NT2/D1 (cell line): ENCODE measurements around the gene POLR3K.

Experiments
- DNase-seq: peaks from one replicate; pipeline ENCODE4 v3.0.0-alpha.2; 2011; ENCODE audit warnings: low read depth, low spot score
- H3K27me3 ChIP-seq: 2 replicates; pipeline ENCODE4 v1.6.0; 2011; ENCODE audit warnings: mild to moderate bottlenecking; ENCODE audit not compliant: insufficient read length, insufficient read depth
- H3K36me3 ChIP-seq: 2 replicates; pipeline ENCODE4 v1.6.1; 2011; ENCODE audit warnings: mild to moderate bottlenecking, low read length, mixed read lengths; ENCODE audit not compliant: insufficient read depth, insufficient read length
- H3K4me1 ChIP-seq: 2 replicates; pipeline ENCODE4 v1.5.1; 2011; ENCODE audit not compliant: insufficient read depth, insufficient read length
- H3K4me3 ChIP-seq: 2 replicates; pipeline ENCODE4 v1.5.1; 2011; ENCODE audit warnings: low read depth; ENCODE audit not compliant: insufficient read length
- H3K9ac ChIP-seq: 2 replicates; pipeline ENCODE4 v1.6.0; 2011; ENCODE audit warnings: low read depth; ENCODE audit not compliant: insufficient read length
- H3K9me3 ChIP-seq: 2 replicates; pipeline ENCODE4 v1.5.1; 2011; ENCODE audit warnings: mild to moderate bottlenecking, low read length; ENCODE audit not compliant: insufficient read depth
- SUZ12 ChIP-seq: IDR thresholded peaks from 2 replicates; pipeline ENCODE4 v1.6.1; 2011; ENCODE audit not compliant: insufficient read length, insufficient read depth; ENCODE audit errors: extremely low read depth
- YY1 ChIP-seq: IDR thresholded peaks from 2 replicates; pipeline ENCODE4 v1.6.1; 2011; ENCODE audit not compliant: insufficient read length, insufficient read depth
- ZNF274 ChIP-seq: IDR thresholded peaks from 2 replicates; pipeline ENCODE4 v1.6.1; 2011; ENCODE audit warnings: mild to moderate bottlenecking, low read depth, low read length

The POLR3K gene

DNA sequence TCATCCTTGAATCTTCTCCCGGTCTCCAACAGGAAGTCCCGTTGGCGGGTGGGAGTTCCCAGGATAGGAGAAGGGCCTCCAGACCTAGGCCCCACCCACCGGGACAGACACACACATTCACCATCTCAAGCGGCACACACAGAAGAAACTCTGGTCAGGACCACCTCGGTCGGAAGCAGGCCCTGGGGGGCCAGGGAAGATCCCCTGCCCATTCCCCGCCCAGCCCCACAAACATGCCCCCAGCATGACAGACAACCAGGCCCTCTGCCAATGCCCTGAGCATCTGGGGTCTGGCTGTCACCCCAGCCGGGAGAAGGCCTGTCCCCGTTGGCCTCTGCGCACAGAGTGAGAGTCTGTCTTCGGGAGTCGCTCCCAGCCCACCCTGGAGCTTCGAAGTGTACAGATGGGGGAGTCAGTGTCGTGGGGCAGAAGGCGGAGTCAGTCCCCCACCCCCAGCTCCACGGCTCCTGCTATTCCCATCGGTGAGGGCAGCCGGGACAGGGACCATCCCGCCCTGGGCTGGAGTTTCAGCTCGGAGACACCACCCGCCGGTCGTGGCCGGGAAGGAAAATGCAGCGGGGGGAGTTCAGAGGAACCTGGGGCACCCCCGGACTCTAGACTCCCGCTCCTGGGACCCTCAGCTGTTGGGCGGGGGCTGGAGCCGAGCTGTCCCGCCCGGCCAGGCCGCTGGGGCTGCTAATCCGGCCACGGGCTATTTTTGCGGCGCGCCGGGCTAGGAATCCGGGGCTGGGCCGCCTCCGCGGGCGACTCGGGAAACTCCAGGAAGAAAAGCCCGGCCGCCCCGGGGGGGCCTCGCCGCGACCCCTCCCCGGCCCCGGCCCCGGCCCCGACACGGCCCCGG lies 18.4 kb upstream of the POLR3K start:
- H3K27me3 ChIP-seq: no peaks in the 10 kb centered on the region
- H3K36me3 ChIP-seq: peaks cover 43% of the 10 kb centered on the region
- peak overlapping the region; percentile 81 for H3K4me3 ChIP-seq
- no peaks in the 10 kb centered on the region for H3K9me3 ChIP-seq
- H3K4me1 ChIP-seq: peaks cover 79% of the 10 kb centered on the region
- TF ChIP-seq ZNF274: no peak
- no peak for TF ChIP-seq SUZ12
- TF ChIP-seq YY1: no peak
- H3K9ac ChIP-seq: peak overlapping the region; percentile 91
- no peak for DNase-seq

DNA sequence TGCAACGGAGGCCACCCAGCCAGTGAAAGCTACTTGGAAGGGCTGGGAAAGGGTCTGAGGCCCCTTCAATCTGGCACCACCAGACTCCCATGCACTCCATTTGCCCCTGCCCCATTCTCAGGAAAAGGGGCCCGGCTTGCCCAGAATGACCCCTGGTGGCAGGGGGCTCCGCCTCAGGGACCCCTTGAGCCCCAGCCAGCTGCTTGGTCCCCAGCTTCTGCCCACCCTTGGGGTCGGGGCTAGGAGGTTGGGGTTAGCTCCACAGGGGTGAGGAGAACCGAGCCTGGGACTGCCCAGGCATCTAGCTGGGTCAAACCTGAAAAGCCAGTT lies 17.8 kb upstream of the POLR3K start:
- DNase-seq: no peak
- H3K4me3 ChIP-seq: peak overlapping the region; percentile 81
- H3K9ac ChIP-seq: peak overlapping the region; percentile 91
- no peaks in the 10 kb centered on the region for H3K9me3 ChIP-seq
- peaks cover 82% of the 10 kb centered on the region for H3K4me1 ChIP-seq
- TF ChIP-seq YY1 (no peak), SUZ12 (no peak), ZNF274 (no peak)
- H3K27me3 ChIP-seq: no peaks in the 10 kb centered on the region
- peaks cover 43% of the 10 kb centered on the region for H3K36me3 ChIP-seq

DNA sequence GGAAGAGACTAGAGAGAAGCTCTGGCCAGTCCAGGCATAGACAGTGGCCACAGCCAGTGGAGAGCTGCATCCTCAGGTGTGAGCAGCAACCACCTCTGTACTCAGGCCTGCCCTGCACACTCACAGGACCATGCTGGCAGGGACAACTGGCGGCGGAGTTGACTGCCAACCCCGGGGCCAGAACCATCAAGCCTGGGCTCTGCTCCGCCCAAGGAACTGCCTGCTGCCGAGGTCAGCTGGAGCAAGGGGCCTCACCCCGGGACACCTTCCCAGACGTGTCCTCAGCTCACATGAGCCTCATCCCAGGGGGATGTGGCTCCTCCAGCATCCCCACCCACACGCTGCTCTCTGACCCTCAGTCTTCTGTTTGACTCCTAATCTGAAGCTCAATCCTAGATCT lies 15.8 kb upstream of the POLR3K start:
- Histone ChIP-seq H3K27me3 (no peaks in the 10 kb centered on the region), H3K9ac (peak overlapping the region; percentile 59), H3K4me1 (peaks cover 70% of the 10 kb centered on the region), H3K36me3 (peaks cover 57% of the 10 kb centered on the region), H3K9me3 (no peaks in the 10 kb centered on the region), H3K4me3 (no peak overlapping the region)
- TF ChIP-seq ZNF274 (no peak), YY1 (no peak), SUZ12 (no peak)
- no peak for DNase-seq

DNA sequence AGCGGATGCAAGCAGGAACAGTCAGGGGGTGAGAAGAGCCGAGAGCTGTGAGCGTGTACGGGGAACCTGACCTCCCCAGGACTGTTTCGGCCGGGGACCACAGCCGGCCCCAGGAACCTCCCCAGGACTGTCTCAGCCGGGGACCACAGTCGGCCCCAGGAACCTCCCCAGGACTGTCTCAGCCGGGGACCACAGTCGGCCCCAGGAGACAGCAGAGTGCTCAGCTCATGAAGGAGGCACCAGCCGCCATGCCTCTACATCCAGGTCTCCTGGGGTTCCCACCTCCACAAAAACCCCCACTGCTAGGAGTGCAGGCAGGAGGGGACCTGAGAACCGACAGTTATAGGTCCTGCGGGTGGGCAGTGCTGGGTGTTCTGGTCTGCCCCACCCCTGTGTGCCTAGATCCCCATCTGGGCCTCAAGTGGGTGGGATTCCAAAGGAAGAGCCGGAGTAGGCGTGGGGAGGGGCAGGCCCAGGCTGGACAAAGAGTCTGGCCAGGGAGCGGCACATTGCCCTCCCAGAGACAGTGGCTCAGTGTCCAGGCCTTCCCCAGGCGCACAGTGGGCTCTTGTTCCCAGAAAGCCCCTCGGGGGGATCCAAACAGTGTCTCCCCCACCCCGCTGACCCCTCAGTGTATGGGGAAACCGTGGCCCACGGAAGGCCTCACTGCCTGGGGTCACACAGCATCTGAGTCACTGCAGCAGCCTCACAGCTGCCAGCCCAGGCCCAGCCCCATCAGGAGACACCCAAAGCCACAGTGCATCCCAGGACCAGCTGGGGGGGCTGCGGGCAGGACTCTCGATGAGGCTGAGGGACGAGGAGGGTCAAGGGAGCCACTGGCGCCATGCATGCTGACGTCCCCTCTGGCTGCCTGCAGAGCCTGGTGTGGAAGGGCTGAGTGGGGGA lies 14.7 kb upstream of the POLR3K start:
- H3K4me1 ChIP-seq: peaks cover 60% of the 10 kb centered on the region
- H3K9me3 ChIP-seq: no peaks in the 10 kb centered on the region
- peaks cover 68% of the 10 kb centered on the region for H3K36me3 ChIP-seq
- no peak for TF ChIP-seq YY1
- no peak for TF ChIP-seq SUZ12
- no peak for TF ChIP-seq ZNF274
- H3K9ac ChIP-seq: peak overlapping the region; percentile 52
- no peak for DNase-seq
- no peak overlapping the region for H3K4me3 ChIP-seq
- no peaks in the 10 kb centered on the region for H3K27me3 ChIP-seq

DNA sequence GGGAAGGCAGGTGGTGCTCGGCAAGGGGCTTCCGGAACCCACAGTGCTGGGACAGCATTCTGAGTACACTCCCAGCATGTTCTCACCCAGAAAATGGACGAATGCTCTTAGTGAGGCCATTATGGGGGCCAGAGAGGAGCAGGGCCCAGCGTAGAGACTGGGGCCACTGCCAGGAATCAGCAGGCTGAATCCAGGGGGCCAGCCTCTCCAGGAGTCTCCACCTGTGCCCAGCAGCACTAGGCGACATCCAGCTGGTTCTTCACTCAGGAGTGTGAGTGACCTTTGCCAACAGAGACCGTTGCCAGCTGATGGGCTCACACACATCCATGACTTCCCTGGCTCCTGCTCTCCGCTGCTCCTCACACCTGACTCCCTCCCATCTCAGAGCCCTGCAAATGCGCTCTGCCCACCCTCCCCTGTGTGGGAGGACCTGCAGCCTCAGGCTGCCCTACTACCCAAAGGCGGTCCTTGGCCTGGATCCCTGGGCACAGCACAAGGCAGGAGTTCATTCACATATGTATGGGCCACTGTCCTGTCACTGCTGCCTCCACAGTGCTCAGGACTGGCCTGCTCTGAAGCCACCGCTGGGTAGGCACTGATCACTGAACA lies 13.9 kb upstream of the POLR3K start:
- Histone ChIP-seq H3K36me3 (peaks cover 76% of the 10 kb centered on the region), H3K9me3 (no peaks in the 10 kb centered on the region), H3K27me3 (no peaks in the 10 kb centered on the region), H3K4me1 (peaks cover 55% of the 10 kb centered on the region), H3K9ac (peak overlapping the region; percentile 26), H3K4me3 (no peak overlapping the region)
- no peak for DNase-seq
- no peak for TF ChIP-seq YY1
- TF ChIP-seq SUZ12: no peak
- TF ChIP-seq ZNF274: no peak

DNA sequence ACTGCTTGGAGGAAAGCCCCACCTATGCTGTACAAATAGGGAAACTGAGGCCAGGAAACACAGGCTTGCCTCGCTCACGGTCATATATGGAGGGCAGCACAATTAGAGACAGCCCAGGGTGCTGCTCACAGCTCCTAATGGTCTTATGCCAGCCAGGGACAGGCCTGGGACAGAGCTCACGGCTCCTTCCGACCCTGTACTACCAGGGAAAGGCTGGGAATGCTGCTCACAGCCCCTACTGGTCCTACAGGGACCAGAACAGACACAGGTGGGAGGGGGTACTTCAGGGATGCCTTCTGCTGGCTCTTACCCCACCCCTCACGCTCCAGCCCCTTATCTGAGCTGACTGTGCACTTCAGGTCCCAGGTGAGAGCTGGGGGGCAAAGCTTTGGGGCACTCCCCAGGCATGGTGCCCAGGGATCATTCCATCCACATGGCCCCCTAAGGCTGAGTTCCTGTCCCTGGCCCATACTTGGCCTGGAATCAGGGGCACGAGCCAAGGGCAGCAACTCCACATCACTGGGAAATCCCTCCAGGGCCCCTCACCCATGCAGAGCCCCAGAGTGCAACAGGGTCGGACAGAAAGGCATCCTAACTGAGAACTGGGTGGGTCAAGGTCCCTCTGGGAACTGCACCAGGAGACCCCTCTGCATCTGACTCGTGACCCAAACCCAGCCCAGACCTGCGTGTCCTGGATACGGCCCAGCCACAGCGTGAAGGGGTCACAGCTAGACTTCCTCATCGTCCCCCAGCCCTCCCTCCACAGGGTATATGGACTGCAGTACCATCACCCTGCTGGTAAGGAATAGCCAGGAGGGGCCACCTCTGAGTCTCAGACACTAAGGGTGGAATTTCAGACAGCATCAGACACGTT lies 13.1 kb upstream of the POLR3K start:
- Histone ChIP-seq H3K27me3 (no peaks in the 10 kb centered on the region), H3K9ac (no peak overlapping the region), H3K4me1 (peaks cover 55% of the 10 kb centered on the region), H3K4me3 (no peak overlapping the region), H3K36me3 (peaks cover 84% of the 10 kb centered on the region), H3K9me3 (no peaks in the 10 kb centered on the region)
- no peak for DNase-seq
- no peak for TF ChIP-seq SUZ12
- TF ChIP-seq ZNF274: no peak
- TF ChIP-seq YY1: no peak
